ENCODE data around the gene OR13C9.
"Not testable (repeated sequence)": the region's sequence is repeated elsewhere in the genome, so short reads cannot be mapped to it uniquely, and the experiment has no call there.

The OR13C9 gene

GRCh38 chr9:104608336-104608735 lies 9.7 kb downstream of the OR13C9 start:
- H3K4me3 ChIP-seq (replicated peaks; ENCODE audit: low read depth, low read length) = no peak overlapping the region
- DNase-seq (ENCODE audit: extremely low read depth, low read depth) = no peak
- TF ChIP-seq CTCF (IDR thresholded peaks at IDR 0.05; ENCODE audit: low read depth, low read length, missing control alignments) = no peak

DNA sequence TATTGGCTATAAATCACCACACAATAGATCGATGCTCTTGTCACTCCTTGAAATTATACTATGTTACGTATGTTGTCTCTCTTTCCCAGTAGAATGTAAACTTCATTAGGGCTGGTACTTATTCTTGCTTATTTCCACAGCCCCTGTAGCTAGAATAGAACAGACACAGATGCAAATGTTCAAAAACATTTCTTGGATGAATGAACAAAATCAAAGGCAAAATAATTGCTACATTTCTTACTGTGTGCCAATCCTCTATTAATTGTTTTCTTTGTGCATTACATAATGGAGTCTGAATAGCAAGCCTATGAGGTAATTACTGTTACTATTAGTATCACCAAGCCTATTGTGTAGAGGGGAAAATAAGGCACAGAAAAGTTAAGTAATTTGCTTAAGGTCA lies 11.9 kb downstream of the OR13C9 start:
- H3K4me3 ChIP-seq (replicated peaks; ENCODE audit: low read depth, low read length) = no peak overlapping the region
- no peak for TF ChIP-seq CTCF (IDR thresholded peaks at IDR 0.05; ENCODE audit: low read depth, low read length, missing control alignments)
- no peak for DNase-seq (ENCODE audit: extremely low read depth, low read depth)

GRCh38 chr9:104605527-104605926 lies 12.5 kb downstream of the OR13C9 start, which contains the start of gene OR13C2:
TSS of gene OR13C2 (minus strand) at chr9:104605627. CDS start at chr9:104605627, 0 bp downstream.
- DNase-seq (ENCODE audit: extremely low read depth, low read depth); H3K4me3 ChIP-seq (replicated peaks; ENCODE audit: low read depth, low read length): not testable (repeated sequence)

GRCh38 chr9:104604801-104605200 lies 13.2 kb downstream of the OR13C9 start:
- no peak for DNase-seq (ENCODE audit: extremely low read depth, low read depth)
- H3K4me3 ChIP-seq (replicated peaks; ENCODE audit: low read depth, low read length) = no peak overlapping the region
- TF ChIP-seq CTCF (IDR thresholded peaks at IDR 0.05; ENCODE audit: low read depth, low read length, missing control alignments) = no peak

- H3K4me3 ChIP-seq (replicated peaks; ENCODE audit: low read depth, low read length); DNase-seq (ENCODE audit: extremely low read depth, low read depth): not testable (repeated sequence)
Observed at GRCh38 chr9:104599313-104599712, 18.7 kb downstream of the OR13C9 start, which contains the start of gene OR13C5. TSS of gene OR13C5 (minus strand) at chr9:104599413. CDS start at chr9:104599413, 0 bp downstream.

DNA sequence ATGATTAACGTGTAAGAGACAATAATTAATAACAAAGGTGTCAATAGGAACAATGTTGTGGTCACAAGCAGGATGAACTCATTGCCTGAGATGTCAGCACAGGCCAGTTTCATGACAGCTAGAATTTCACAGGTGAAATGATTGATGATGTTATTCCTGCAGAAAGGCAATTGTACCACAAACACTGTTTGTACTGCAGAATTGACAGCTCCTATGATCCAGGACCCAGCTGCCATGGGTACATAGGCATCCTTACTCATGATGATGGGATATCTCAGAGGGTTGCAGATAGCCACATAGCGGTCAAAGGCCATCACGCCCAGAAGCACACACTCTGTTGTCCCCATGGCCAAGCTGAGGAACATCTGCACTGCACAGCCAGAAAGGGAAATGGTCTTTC lies 19.3 kb downstream of the OR13C9 start:
- H3K4me3 ChIP-seq (replicated peaks; ENCODE audit: low read depth, low read length); DNase-seq (ENCODE audit: extremely low read depth, low read depth): not testable (repeated sequence)

DNA sequence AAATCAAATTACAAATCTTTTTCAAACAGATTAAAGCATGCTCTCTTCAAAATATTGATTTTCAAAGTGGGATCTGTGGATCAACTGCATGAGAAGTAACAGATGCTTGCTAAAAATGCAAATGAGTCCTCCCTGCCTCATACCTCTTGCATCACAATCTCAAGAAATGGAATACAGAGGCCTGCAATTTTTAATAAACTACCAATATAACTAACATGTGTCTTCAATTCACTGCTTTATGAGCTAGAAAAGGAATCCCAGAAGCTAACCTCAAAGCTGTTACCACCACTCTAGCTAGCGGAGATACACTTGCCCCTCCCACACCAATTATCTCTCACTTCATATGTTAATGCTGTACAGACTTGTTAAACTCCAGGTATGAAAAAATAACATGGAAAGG lies 28.4 kb downstream of the OR13C9 start:
- no peak for DNase-seq (ENCODE audit: extremely low read depth, low read depth)
- TF ChIP-seq CTCF (IDR thresholded peaks at IDR 0.05; ENCODE audit: low read depth, low read length, missing control alignments) = no peak
- no peak overlapping the region for H3K4me3 ChIP-seq (replicated peaks; ENCODE audit: low read depth, low read length)

DNA sequence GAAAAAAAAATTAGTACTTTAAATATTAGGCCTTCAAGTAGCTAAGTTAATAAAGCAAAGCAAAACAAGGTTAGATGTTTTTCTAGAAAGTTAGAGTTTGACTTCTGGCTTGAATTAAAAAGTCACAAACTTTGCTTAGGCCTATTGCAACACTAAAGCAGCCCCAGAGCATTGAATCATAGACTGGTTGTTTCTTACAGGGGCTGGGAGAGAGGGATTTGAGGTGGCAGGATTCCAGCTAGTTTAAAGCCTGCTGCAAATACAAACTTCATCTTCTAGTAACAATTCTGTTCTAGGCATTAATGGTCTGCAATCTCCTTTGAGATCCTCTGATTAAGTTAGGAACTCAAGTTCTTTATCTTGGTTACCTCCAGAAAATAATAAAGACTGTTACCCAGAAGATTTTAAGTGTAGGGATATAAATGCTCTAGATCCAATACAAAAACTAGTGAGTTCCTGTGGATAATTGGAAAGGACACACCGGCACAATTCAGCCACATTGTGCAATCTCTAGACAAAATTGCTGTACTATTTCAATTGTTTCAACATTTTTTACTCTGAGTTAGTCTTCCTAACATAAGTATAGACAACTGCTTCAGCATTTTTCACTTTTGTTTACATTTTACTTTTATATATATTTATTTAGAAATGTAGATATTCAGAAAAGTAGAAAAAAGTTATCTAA lies 31.4 kb downstream of the OR13C9 start:
- DNase-seq (ENCODE audit: extremely low read depth, low read depth) = no peak
- TF ChIP-seq CTCF (IDR thresholded peaks at IDR 0.05; ENCODE audit: low read depth, low read length, missing control alignments) = no peak
- no peak overlapping the region for H3K4me3 ChIP-seq (replicated peaks; ENCODE audit: low read depth, low read length)
